A549 (cell line): ENCODE data around the gene TUBA1B. TPM values are rescaled to one million over a fixed set of nuclear protein-coding genes. Genes with fewer than 3 reads are reported as not detected.

Experiments used
- ATAC-seq, 2 experiments: fragments of 200-7000 bp in 1 of 2; fragments of >200 bp in 1 of 2; cut with Nextera tagmentation in 1 of 2; cut with Tn5 transposase in 1 of 2; 3 replicates each; pipeline versions ENCODE4 v1.8.0 to v1.9.1; 2018 to 2020; ENCODE audit warnings: mild to moderate bottlenecking in 1 of 2, moderate library complexity in 1 of 2
- CTCF ChIA-PET: fragments of 300-600 bp; sonication (Branson Sonifier 250); formaldehyde crosslinking; extraction: SDS; loops from one replicate; lab custom pipeline; 2021; ENCODE audit warnings: antibody characterized with exemption, inconsistent platforms; lab: Yijun Ruan, JAX
- POLR2A ChIA-PET: fragments of 350-600 bp; formaldehyde crosslinking; extraction: SDS; loops from one replicate; lab custom pipeline; 2021; ENCODE audit warnings: antibody characterized with exemption, inconsistent platforms; lab: Yijun Ruan, JAX
- DNase-seq, 2 experiments: peaks; one replicate each; pipeline versions ENCODE4 v3.0.0 to v3.0.0-alpha.2; 2011 to 2016; ENCODE audit warnings: low read depth in 1 of 2, low spot score in 1 of 2
- FAIRE-seq: peaks from 2 replicates; lab custom pipeline; 2011; peaks lifted over from hg19 to GRCh38; lab: Jason Lieb, UNC
- H3K27ac ChIP-seq, 2 experiments: fragments of >200 bp; sonication (Bioruptor Twin); formaldehyde crosslinking; 3 replicates each; pipeline ENCODE4 v1.5.1; 2016 to 2017
- H3K4me1 ChIP-seq: fragments of >200 bp; sonication (Bioruptor Twin); formaldehyde crosslinking; 3 replicates; pipeline ENCODE4 v1.6.1; 2016
- H3K4me2 ChIP-seq: fragments of >200 bp; sonication (Bioruptor Twin); formaldehyde crosslinking; 3 replicates; pipeline ENCODE4 v1.6.1; 2016
- H3K4me3 ChIP-seq: fragments of >200 bp; sonication (Bioruptor Twin); formaldehyde crosslinking; 3 replicates; pipeline ENCODE4 v1.5.1; 2016
- H3K9me3 ChIP-seq: fragments of >200 bp; sonication (Bioruptor Twin); formaldehyde crosslinking; 3 replicates; pipeline ENCODE4 v1.6.1; 2016
- ATOH8 ChIP-seq: fragments of 250-450 bp; sonication (Bioruptor Pico); IDR thresholded peaks from 2 replicates; pipeline ENCODE4 v1.5.0; 2020; ENCODE audit warnings: low read depth, mild to moderate bottlenecking, moderate library complexity
- BCL3 ChIP-seq: fragments of >200 bp; sonication (Bioruptor Twin); formaldehyde crosslinking; IDR thresholded peaks from 3 replicates; pipeline ENCODE4 v1.6.1; 2016
- BHLHE40 ChIP-seq: IDR thresholded peaks from 2 replicates; pipeline ENCODE4 v1.6.1; 2012; ENCODE audit warnings: low read depth, low read length, inconsistent platforms
- CBX2 ChIP-seq: fragments of 200-600 bp; sonication (generic); IDR thresholded peaks from 2 replicates; pipeline ENCODE4 v1.6.1; 2016; ENCODE audit warnings: low read depth, mild to moderate bottlenecking, borderline replicate concordance
- CBX8 ChIP-seq: fragments of 200-600 bp; sonication (generic); IDR thresholded peaks from 2 replicates; pipeline ENCODE4 v1.6.1; 2016
- CEBPB ChIP-seq, 2 experiments: fragments of >200 bp in 1 of 2; sonication (Bioruptor Twin) in 1 of 2; formaldehyde crosslinking in 1 of 2; IDR thresholded peaks; 2 replicates each; pipeline ENCODE4 v1.6.1; 2012 to 2016
- CHD2 ChIP-seq: fragments of 150-350 bp; IDR thresholded peaks from 2 replicates; pipeline ENCODE4 v1.6.1; 2014; ENCODE audit warnings: low read length; ENCODE audit not compliant: partially characterized antibody
- CHD4 ChIP-seq: fragments of 200-600 bp; sonication (generic); IDR thresholded peaks from 2 replicates; pipeline ENCODE4 v1.6.1; 2016; ENCODE audit warnings: antibody characterized with exemption, mild to moderate bottlenecking, borderline replicate concordance
- CTCF ChIP-seq: fragments of >200 bp; sonication (Bioruptor Twin); formaldehyde crosslinking; IDR thresholded peaks from 3 replicates; pipeline ENCODE4 v1.5.1; 2016
- EHMT2 ChIP-seq: fragments of 200-600 bp; sonication (generic); IDR thresholded peaks from 2 replicates; pipeline ENCODE4 v1.6.1; 2016; ENCODE audit warnings: antibody characterized with exemption, low read depth, mild to moderate bottlenecking, moderate library complexity
- EP300 ChIP-seq, 2 experiments: fragments of >200 bp; sonication (Bioruptor Twin); formaldehyde crosslinking; IDR thresholded peaks; 2 replicates in 1 of 2; 3 replicates in 1 of 2; pipeline ENCODE4 v1.6.1; 2016 to 2017
- ESRRA ChIP-seq: fragments of 150-350 bp; IDR thresholded peaks from 2 replicates; pipeline ENCODE4 v1.6.1; 2014; ENCODE audit warnings: mild to moderate bottlenecking, low read length, borderline replicate concordance
- GATA3 ChIP-seq: IDR thresholded peaks from 2 replicates; pipeline ENCODE4 v1.6.1; 2012; ENCODE audit warnings: borderline replicate concordance
- HES2 ChIP-seq: fragments of >200 bp; sonication (Bioruptor Twin); formaldehyde crosslinking; IDR thresholded peaks from 2 replicates; pipeline ENCODE4 v1.6.1; 2016
- HOXB5 ChIP-seq: fragments of 250-450 bp; sonication (Bioruptor Pico); IDR thresholded peaks from 2 replicates; pipeline ENCODE4 v1.5.0; 2020; ENCODE audit warnings: mild to moderate bottlenecking, moderate library complexity
- JUNB ChIP-seq: fragments of >200 bp; sonication (Bioruptor Twin); formaldehyde crosslinking; IDR thresholded peaks from 2 replicates; pipeline ENCODE4 v1.6.1; 2016
- KDM1A ChIP-seq: fragments of 200-600 bp; sonication (generic); IDR thresholded peaks from 2 replicates; pipeline ENCODE4 v1.6.1; 2016; ENCODE audit warnings: low read depth, mild to moderate bottlenecking
- KDM5A ChIP-seq: fragments of 200-600 bp; sonication (generic); IDR thresholded peaks from 2 replicates; pipeline ENCODE4 v1.6.1; 2016; ENCODE audit warnings: antibody characterized with exemption, mild to moderate bottlenecking
- MAX ChIP-seq: IDR thresholded peaks from 2 replicates; pipeline ENCODE4 v1.6.1; 2012
- MYC ChIP-seq: IDR thresholded peaks from 2 replicates; pipeline ENCODE4 v1.6.1; 2012; ENCODE audit warnings: mild to moderate bottlenecking, inconsistent platforms, low read length, improper control_type of control experiment, borderline replicate concordance
- NFE2L2 ChIP-seq: fragments of 150-350 bp; conservative IDR thresholded peaks from 2 replicates; pipeline ENCODE4 v1.6.1; 2014; ENCODE audit warnings: low read length
- NPAS2 ChIP-seq: fragments of 250-450 bp; sonication (Bioruptor Pico); IDR thresholded peaks from 2 replicates; pipeline ENCODE4 v1.8.0; 2022; ENCODE audit warnings: mild to moderate bottlenecking, moderate library complexity, borderline replicate concordance
- POLR2A ChIP-seq: IDR thresholded peaks from 2 replicates; pipeline ENCODE4 v1.6.1; 2012; ENCODE audit warnings: mild to moderate bottlenecking, low read length
- RAD21 ChIP-seq, 2 experiments: fragments of >200 bp in 1 of 2; sonication (Bioruptor Twin) in 1 of 2; formaldehyde crosslinking in 1 of 2; IDR thresholded peaks in 1 of 2; conservative IDR thresholded peaks in 1 of 2; 2 replicates in 1 of 2; 3 replicates in 1 of 2; pipeline ENCODE4 v1.6.1; 2012 to 2018; ENCODE audit warnings: inconsistent platforms in 1 of 2
- RARB ChIP-seq: fragments of 250-450 bp; sonication (Bioruptor Pico); IDR thresholded peaks from 2 replicates; pipeline ENCODE4 v1.8.0; 2021; ENCODE audit warnings: mild to moderate bottlenecking, moderate library complexity
- USF2 ChIP-seq: fragments of 450-650 bp; IDR thresholded peaks from 2 replicates; pipeline ENCODE4 v1.6.1; 2014; ENCODE audit warnings: antibody characterized with exemption
- ZC3H11A ChIP-seq: fragments of 450-650 bp; IDR thresholded peaks from 2 replicates; pipeline ENCODE4 v1.6.1; 2014; ENCODE audit warnings: antibody characterized with exemption, mild to moderate bottlenecking
- ZNF302 ChIP-seq: fragments of 250-450 bp; sonication (Bioruptor Pico); IDR thresholded peaks from 2 replicates; pipeline ENCODE4 v1.9.0; 2021; ENCODE audit warnings: inconsistent platforms, mild to moderate bottlenecking, moderate library complexity
- ZSCAN20 ChIP-seq: fragments of 250-450 bp; sonication (Bioruptor Pico); IDR thresholded peaks from 2 replicates; pipeline ENCODE4 v1.8.0; 2022; ENCODE audit warnings: mild to moderate bottlenecking, moderate library complexity
- WGBS: methylation state at CpG from one replicate; pipeline ENCODE4 v1.1.6; 2017; ENCODE audit errors: missing lambda C conversion rate; 5-methylcytosine and 5-hydroxymethylcytosine counted together
- polyA plus RNA-seq, 4 experiments: library from polyadenylated mRNA; depleted of rRNA in 3 of 4; stranded (reverse); fragments of >200 nt; fragmentation: RNase III in 1 of 4; extraction: RNeasy Plus Mini Kit Qiagen cat#74134 plus additional on column Dnase treatment in 1 of 4; gene quantifications; 2 replicates in 3 of 4; 3 replicates in 1 of 4; pipeline ENCODE4 v1.2.3, GENCODE V29; 2011 to 2017

The TUBA1B gene
- polyA plus RNA-seq, 2 of the 4 experiments (the other 2 are of a cell fraction): 2,590 to 2,708 TPM

- Histone ChIP-seq H3K9me3 (no peaks in the 10 kb centered on the region), H3K4me2 (no peak overlapping the region), H3K4me3 (no peak overlapping the region), H3K4me1 (no peaks in the 10 kb centered on the region), H3K27ac (no peak overlapping the region)
- FAIRE-seq: no peak
- no peak for TF ChIP-seq NPAS2
- TF ChIP-seq ZC3H11A: no peak
- no peak for TF ChIP-seq GATA3
- no peak for TF ChIP-seq KDM1A
- no peak for TF ChIP-seq USF2
- no peak for TF ChIP-seq HES2
- no peak for TF ChIP-seq ATOH8 (CRISPR knock-in tag)
- TF ChIP-seq CEBPB (IDR thresholded peaks at IDR 0.05): no peak
- no peak for TF ChIP-seq CHD2
- no peak for TF ChIP-seq RARB (CRISPR knock-in tag)
- no peak for TF ChIP-seq EP300 (IDR thresholded peaks at IDR 0.05)
- no peak for TF ChIP-seq KDM5A
- TF ChIP-seq NFE2L2: no peak
- CTCF ChIA-PET: no interaction called here
- ATAC-seq: no peak
- DNase-seq: no peak
- POLR2A ChIA-PET: no interaction called here
- WGBS: 58% methylated on average over 6 of the region's 6 CpGs
Observed at GRCh38 chr12:49161092-49161795, 30.0 kb upstream of the TUBA1B start.

GRCh38 chr12:49160399-49160798, 29.2 kb upstream of the TUBA1B start:
- no peak for FAIRE-seq
- Histone ChIP-seq H3K4me2 (no peak overlapping the region), H3K27ac (no peak overlapping the region), H3K4me1 (no peaks in the 10 kb centered on the region), H3K4me3 (no peak overlapping the region), H3K9me3 (no peaks in the 10 kb centered on the region)
- no peak for DNase-seq
- peak in 1 of 2 experiments; percentile 30; a peak in 2 of 6 replicates for ATAC-seq
- 62% methylated on average over 2 of the region's 2 CpGs for WGBS
- ChIA-PET POLR2A (no interaction called here), CTCF (no interaction called here)
- TF ChIP-seq JUNB: no peak
- TF ChIP-seq CBX8: no peak
- TF ChIP-seq ZSCAN20 (CRISPR knock-in tag): no peak
- no peak for TF ChIP-seq MYC
- no peak for TF ChIP-seq CBX2
- TF ChIP-seq RAD21 (conservative IDR thresholded peaks at IDR 0.05 in 1 of 2, IDR thresholded peaks at IDR 0.05 in 1 of 2): no peak
- no peak for TF ChIP-seq ZNF302 (CRISPR knock-in tag)
- no peak for TF ChIP-seq HOXB5
- no peak for TF ChIP-seq HES2
- no peak for TF ChIP-seq ESRRA
- TF ChIP-seq MAX: no peak
- no peak for TF ChIP-seq BCL3
- TF ChIP-seq CTCF: no peak
- no peak for TF ChIP-seq BHLHE40
- TF ChIP-seq EHMT2: no peak
- no peak for TF ChIP-seq CHD4
- TF ChIP-seq POLR2A: no peak
